Lower lobe of right lung (tissue), 2 donors: ENCODE measurements around the gene TBC1D22B. TPM values are rescaled to one million over a fixed set of nuclear protein-coding genes. Genes with fewer than 3 reads are reported as not detected.

Source experiments
- ATAC-seq, 2 donors: fragments of 200-7000 bp; cut with Tn5 transposase; one replicate each; pipeline ENCODE4 v1.9.1; 2020 to 2022; ENCODE audit warnings: mild to moderate bottlenecking in 2 of 2, moderate library complexity in 2 of 2
- DNase-seq: peaks from one replicate; pipeline ENCODE4 v3.0.0-alpha.2; 2020
- H3K27ac ChIP-seq: fragments of 200-600 bp; one replicate; pipeline ENCODE4 v1.8.0; 2022
- H3K27me3 ChIP-seq: fragments of 200-600 bp; one replicate; pipeline ENCODE4 v1.8.0; 2022; ENCODE audit warnings: low read depth
- H3K36me3 ChIP-seq: fragments of 200-600 bp; one replicate; pipeline ENCODE4 v1.8.0; 2022; ENCODE audit warnings: mild to moderate bottlenecking
- H3K4me1 ChIP-seq: fragments of 200-600 bp; one replicate; pipeline ENCODE4 v1.8.0; 2022
- H3K4me3 ChIP-seq: fragments of 200-600 bp; one replicate; pipeline ENCODE4 v1.8.0; 2022; ENCODE audit warnings: mild to moderate bottlenecking
- H3K9me3 ChIP-seq: fragments of 200-600 bp; one replicate; pipeline ENCODE4 v1.8.0; 2022
- CTCF ChIP-seq: fragments of 200-600 bp; IDR thresholded peaks from one replicate; pipeline ENCODE4 v1.8.0; 2022; ENCODE audit warnings: antibody characterized with exemption, mild to moderate bottlenecking
- intact Hi-C: fragments of 100-400 bp; cut with DNase I; formaldehyde crosslinking; loops from one replicate; pipeline ENCODE4 v1.11.0; 2022
- total RNA-seq: library from RNA; stranded (reverse); fragmentation: NEBNext Ultra II Directional; extraction: Animal tissue kit (Norgen Biotek cat#: 25700); gene quantifications from one replicate; pipeline ENCODE4 v1.2.1, GENCODE V29; 2021
- donor health status: DM: no; HTN: yes; CAD: no; lungs with severe emphysema.

TBC1D22B gene
- total RNA-seq, 1 donor from 2014 or later: 11.5 TPM

DNA sequence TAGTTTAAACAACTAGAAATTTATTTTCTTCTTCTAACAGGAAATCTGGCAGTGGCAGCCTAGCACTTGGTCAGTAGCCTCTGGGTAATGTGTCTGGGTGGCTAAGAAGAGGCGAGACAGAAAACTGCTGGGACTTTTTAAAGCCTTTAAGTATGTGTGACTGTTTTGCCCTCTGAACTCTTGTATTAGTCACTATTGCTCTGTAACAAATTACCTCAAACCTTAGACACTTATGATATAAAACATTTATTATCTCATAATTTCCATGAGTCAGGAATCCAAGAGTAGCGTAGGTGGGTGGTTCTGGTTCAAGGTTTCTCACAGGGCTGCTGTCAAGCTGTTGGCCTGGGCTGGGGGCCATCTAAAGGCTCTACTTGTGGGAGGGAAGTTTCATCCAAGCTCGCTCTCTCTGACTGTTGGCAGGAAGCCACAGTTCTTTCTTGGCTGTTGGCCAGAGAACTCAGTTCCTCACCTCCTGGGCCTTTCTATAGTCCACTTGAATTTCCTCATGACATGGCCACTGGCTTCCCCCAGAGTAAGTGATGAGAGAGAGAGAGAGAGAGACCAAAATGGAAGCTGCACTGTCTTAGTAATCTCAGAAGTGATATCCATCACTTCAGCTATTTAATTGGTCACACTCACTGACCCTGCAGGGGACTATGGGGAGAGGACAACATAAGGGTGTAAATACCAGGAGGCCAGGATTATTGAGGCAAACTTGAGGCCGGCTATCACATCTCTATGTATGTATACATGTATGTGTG lies 17.4 kb upstream of the TBC1D22B start:
- H3K9me3 ChIP-seq: no peaks in the 10 kb centered on the region
- H3K4me3 ChIP-seq: no peak overlapping the region
- ATAC-seq (peak; percentile 60 to 63), DNase-seq (peak; percentile 83)
- intact Hi-C loops: no loop called here
- TF ChIP-seq CTCF: no peak
- no peaks in the 10 kb centered on the region for H3K36me3 ChIP-seq
- H3K27me3 ChIP-seq: no peaks in the 10 kb centered on the region
- H3K4me1 ChIP-seq: peaks cover 49% of the 10 kb centered on the region
- H3K27ac ChIP-seq: peak overlapping the region; percentile 40

DNA sequence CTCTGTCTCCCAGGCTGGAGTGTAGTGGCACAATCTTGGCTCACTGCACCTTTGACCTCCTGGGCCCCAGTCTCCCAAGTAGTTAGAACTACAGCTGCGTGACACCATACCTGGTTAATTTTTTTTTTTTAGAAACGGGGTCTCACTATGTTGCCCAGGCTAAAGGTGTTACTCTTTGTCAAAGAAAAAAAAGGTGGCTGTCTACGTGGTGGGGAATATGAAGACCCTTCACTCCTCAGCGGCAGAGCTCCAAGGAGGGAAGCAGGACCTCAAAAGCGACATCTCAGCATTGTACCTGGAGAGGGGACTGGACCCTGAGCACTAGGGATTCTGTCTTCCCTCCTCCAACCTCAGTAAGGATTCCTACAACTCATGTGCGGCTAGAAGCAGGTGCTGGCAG lies 16.4 kb upstream of the TBC1D22B start:
- H3K27me3 ChIP-seq: no peaks in the 10 kb centered on the region
- no peak overlapping the region for H3K4me3 ChIP-seq
- H3K36me3 ChIP-seq: no peaks in the 10 kb centered on the region
- TF ChIP-seq CTCF: no peak
- peaks cover 54% of the 10 kb centered on the region for H3K4me1 ChIP-seq
- ATAC-seq (no peak), DNase-seq (no peak)
- intact Hi-C loops: no loop called here
- no peaks in the 10 kb centered on the region for H3K9me3 ChIP-seq
- no peak overlapping the region for H3K27ac ChIP-seq

- no peak overlapping the region for H3K4me3 ChIP-seq
- intact Hi-C loops: no loop called here
- no peak for TF ChIP-seq CTCF
- DNase-seq (no peak), ATAC-seq (no peak)
- H3K4me1 ChIP-seq: peaks cover 54% of the 10 kb centered on the region
- H3K27ac ChIP-seq: peak overlapping the region; percentile 86
- no peaks in the 10 kb centered on the region for H3K27me3 ChIP-seq
- H3K36me3 ChIP-seq: no peaks in the 10 kb centered on the region
- H3K9me3 ChIP-seq: no peaks in the 10 kb centered on the region
Observed at GRCh38 chr6:37241775-37242428, 15.7 kb upstream of the TBC1D22B start.

DNA sequence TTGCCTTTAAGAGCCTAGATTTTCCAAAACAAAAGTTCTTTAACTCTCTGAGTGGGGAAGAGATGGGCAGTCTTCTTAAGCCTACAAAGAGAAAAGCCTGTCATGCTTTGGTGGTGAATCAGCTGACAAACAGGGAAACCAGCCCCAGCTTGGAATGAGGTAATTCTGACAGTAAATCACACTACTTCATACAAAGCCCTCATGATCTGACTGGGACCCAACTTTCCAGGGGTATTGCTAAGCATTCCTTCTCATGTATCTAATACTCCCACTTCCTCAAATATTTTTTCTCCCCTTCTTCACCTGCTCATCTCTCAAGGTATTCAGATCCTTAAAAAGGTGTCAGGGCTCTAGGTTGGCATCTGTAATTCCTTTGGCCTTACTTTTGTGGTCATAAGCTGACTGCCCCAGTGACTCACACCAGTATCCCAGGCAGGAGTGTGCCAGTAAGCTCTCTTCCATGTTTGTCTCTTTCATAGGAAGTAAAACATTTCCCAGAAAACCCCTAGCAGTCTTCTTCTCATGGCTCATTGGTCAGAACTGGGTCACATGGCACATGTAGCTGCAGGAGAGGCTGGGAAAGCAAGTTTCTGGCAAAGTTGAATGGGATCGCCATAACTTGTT lies 15.0 kb upstream of the TBC1D22B start:
- peak overlapping the region; percentile 86 for H3K27ac ChIP-seq
- H3K36me3 ChIP-seq: no peaks in the 10 kb centered on the region
- peak; percentile 19 to 20 for ATAC-seq
- no peak overlapping the region for H3K4me3 ChIP-seq
- intact Hi-C loops: no loop called here
- no peaks in the 10 kb centered on the region for H3K9me3 ChIP-seq
- DNase-seq: no peak
- no peak for TF ChIP-seq CTCF
- H3K4me1 ChIP-seq: peaks cover 54% of the 10 kb centered on the region
- H3K27me3 ChIP-seq: no peaks in the 10 kb centered on the region

DNA sequence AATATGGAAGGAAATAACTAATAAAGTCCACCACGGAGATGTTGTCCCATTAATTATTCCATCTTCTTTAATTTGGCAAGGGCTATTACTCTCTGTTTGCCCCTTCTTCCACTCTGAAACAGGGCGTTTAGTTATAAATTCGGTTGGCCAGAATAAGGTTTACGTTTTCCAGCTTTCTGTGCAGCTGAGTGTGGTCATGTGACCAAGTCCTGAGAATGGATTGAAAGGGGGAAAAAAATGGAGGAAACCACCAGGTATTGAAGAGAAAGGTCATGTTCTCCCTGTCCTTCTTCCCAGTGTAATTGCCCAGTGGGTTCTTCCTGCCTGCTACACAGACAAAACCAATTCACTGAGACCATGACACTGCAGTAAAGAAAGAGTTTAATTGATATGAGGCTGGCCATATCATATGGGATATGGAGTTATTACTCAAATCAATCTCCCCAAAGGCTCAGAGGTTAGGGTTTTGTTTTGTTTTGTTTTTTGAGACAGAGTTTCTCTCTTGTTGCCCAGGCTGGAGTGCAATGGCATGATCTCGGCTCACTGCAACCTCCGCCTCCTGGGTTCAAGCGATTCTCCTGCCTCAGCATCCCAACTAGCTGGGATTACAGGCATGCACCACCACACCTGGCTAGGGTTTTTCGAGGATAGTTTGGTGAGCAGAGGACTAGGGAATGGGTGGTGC lies 14.3 kb upstream of the TBC1D22B start:
- intact Hi-C loops: no loop called here
- no peak for ATAC-seq

More for the DNA sequence above, 14.3 kb upstream of the TBC1D22B start:
- no peak for DNase-seq
- Histone ChIP-seq H3K36me3 (no peaks in the 10 kb centered on the region), H3K4me1 (peaks cover 54% of the 10 kb centered on the region), H3K27ac (peak overlapping the region; percentile 86), H3K27me3 (no peaks in the 10 kb centered on the region), H3K4me3 (no peak overlapping the region), H3K9me3 (no peaks in the 10 kb centered on the region)
- TF ChIP-seq CTCF: no peak
